Keratinocyte (primary cell): ENCODE measurements around the gene DBNDD2. TPM values are rescaled to one million over a fixed set of nuclear protein-coding genes. Genes with fewer than 3 reads are reported as not detected.

Experiments used
- DNase-seq: peaks from one replicate; pipeline ENCODE4 v3.0.0-alpha.2; 2011; ENCODE audit warnings: low read depth, missing footprints, low spot score
- FAIRE-seq: peaks from 2 replicates; lab custom pipeline; 2011; peaks lifted over from hg19 to GRCh38; lab: Jason Lieb, UNC
- H2AFZ ChIP-seq: 2 replicates; pipeline ENCODE4 v1.6.0; 2012; ENCODE audit warnings: low read length, control low read depth, inconsistent platforms; ENCODE audit not compliant: control insufficient read depth
- H3K27ac ChIP-seq: 2 replicates; pipeline ENCODE4 v1.5.1; 2011; ENCODE audit warnings: low read length; ENCODE audit not compliant: control insufficient read depth, insufficient read depth
- H3K27me3 ChIP-seq: 3 replicates; pipeline ENCODE4 v1.6.0; 2011; ENCODE audit warnings: low read length; ENCODE audit not compliant: control insufficient read depth, insufficient read depth; ENCODE audit errors: extremely low read depth
- H3K36me3 ChIP-seq, 2 experiments: 2 replicates in 1 of 2; 3 replicates in 1 of 2; pipeline ENCODE4 v1.5.1; 2011; ENCODE audit warnings: low read length in 2 of 2, mild to moderate bottlenecking in 1 of 2; ENCODE audit not compliant: control insufficient read depth in 2 of 2, insufficient read depth in 2 of 2; ENCODE audit errors: extremely low read depth in 1 of 2
- H3K4me1 ChIP-seq: 3 replicates; pipeline ENCODE4 v1.5.1; 2011; ENCODE audit warnings: low read length; ENCODE audit not compliant: control insufficient read depth, insufficient read depth; ENCODE audit errors: extremely low read depth
- H3K4me2 ChIP-seq: 3 replicates; pipeline ENCODE4 v1.6.0; 2011; ENCODE audit warnings: low read depth, low read length; ENCODE audit not compliant: control insufficient read depth, insufficient read depth; ENCODE audit errors: extremely low read depth
- H3K4me3 ChIP-seq, 3 experiments: fragments of 200-600 bp in 1 of 3; sonication (generic) in 1 of 3; 2 replicates in 2 of 3; 3 replicates in 1 of 3; pipeline ENCODE4 v1.5.1; 2011 to 2016; ENCODE audit warnings: low read length in 3 of 3, mild to moderate bottlenecking in 3 of 3, control low read depth in 2 of 3, inconsistent platforms in 1 of 3, low read depth in 1 of 3, mixed read lengths in 1 of 3, mixed run types in 1 of 3, moderate library complexity in 1 of 3; ENCODE audit not compliant: control insufficient read depth in 2 of 3, insufficient read depth in 2 of 3; ENCODE audit errors: extremely low read depth in 1 of 3
- H3K79me2 ChIP-seq: 2 replicates; pipeline ENCODE4 v1.6.0; 2012; ENCODE audit warnings: low read length; ENCODE audit not compliant: control insufficient read depth, insufficient read depth
- H3K9ac ChIP-seq: 3 replicates; pipeline ENCODE4 v1.6.0; 2011; ENCODE audit warnings: low read length; ENCODE audit not compliant: control insufficient read depth, insufficient read depth; ENCODE audit errors: extremely low read depth
- H3K9me1 ChIP-seq: 3 replicates; pipeline ENCODE4 v1.6.0; 2011; ENCODE audit warnings: low read length; ENCODE audit not compliant: control insufficient read depth, insufficient read depth; ENCODE audit errors: extremely low read depth
- H3K9me3 ChIP-seq: 2 replicates; pipeline ENCODE4 v1.5.1; 2012; ENCODE audit warnings: low read depth, low read length; ENCODE audit not compliant: control insufficient read depth
- H4K20me1 ChIP-seq: 3 replicates; pipeline ENCODE4 v1.6.0; 2011; ENCODE audit warnings: low read length; ENCODE audit not compliant: control insufficient read depth, insufficient read depth; ENCODE audit errors: extremely low read depth
- EZH2 ChIP-seq: IDR thresholded peaks from one replicate; pipeline ENCODE4 v1.6.1; 2012; ENCODE audit warnings: inconsistent platforms, mild to moderate bottlenecking, low read length, moderate library complexity
- dilution Hi-C: fragments of 300-500 bp; cut with MboI; formaldehyde crosslinking; loops from one replicate; pipeline ENCODE4 v1.7.0; 2020; ENCODE audit warnings: low sequenced_read_pairs; ENCODE audit not compliant: extremely low pct_ligation_motif_present
- polyA plus RNA-seq, 5 experiments: library from polyadenylated mRNA; depleted of rRNA in 3 of 5; stranded (reverse) in 3 of 5; stranded (forward) in 1 of 5; unstranded in 1 of 5; fragments of >200 nt; gene quantifications; 1 replicate in 1 of 5; 2 replicates in 3 of 5; 3 replicates in 1 of 5; pipeline versions ENCODE4 v1.2.1 to v1.2.3, GENCODE V29; 2011 to 2012; ENCODE audit warnings: missing spikeins in 2 of 5, low read depth in 1 of 5, low replicate concordance in 1 of 5
- TF ChIP-seq, protein P1 (sequence below), 3 experiments: IDR thresholded peaks in 1 of 3; conservative IDR thresholded peaks in 1 of 3; optimal IDR thresholded peaks in 1 of 3; 2 replicates in 2 of 3; 3 replicates in 1 of 3; pipeline versions ENCODE3 to v1.5.1; 2011; ENCODE audit warnings: low read length in 3 of 3, mild to moderate bottlenecking in 3 of 3, moderate library complexity in 2 of 3, control low read depth in 1 of 3, inconsistent platforms in 1 of 3; ENCODE audit not compliant: insufficient read depth in 2 of 3; ENCODE audit errors: extremely low read depth in 1 of 3

Gene DBNDD2
- polyA plus RNA-seq, 1 donor (not counting 4 experiments of a cell fraction or from before 2014, with no cell fraction given), result 37.4 TPM

DNA sequence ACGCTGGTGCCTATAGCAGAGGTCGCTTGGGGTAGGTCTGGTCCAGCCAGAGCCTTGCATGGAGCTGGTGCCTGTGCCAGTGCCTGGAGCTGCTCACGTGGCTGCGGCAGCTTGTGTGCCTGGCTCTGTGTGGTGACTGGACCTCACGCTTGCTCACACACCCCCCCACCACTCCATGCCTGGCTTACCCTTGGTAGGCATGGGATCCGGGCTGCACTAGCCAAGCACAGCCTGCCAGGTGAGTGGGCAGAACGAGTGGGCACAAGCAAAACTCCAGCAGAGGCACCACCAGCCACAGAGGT, 13.0 kb upstream of the DBNDD2 start:
- no peaks in the 10 kb centered on the region for H3K4me1 ChIP-seq

DNA sequence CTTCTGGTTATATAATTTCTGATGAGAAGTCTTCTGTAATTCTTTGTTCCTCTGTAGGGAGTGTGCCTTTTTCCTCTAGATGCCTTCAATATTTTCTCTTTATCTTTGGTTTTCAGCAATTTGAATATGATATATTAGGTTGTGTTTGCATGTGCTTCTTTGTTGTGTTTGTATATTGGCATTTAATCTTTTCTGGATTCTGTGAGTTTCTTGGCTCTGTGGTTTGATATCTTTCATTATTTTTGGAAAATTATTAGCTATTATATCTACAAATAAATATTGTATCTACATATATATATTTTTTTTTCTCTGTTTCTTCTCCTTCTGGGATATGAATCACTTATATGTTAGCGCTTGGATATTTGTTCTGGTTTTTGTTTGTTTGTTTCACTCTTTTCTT, 9.1 kb upstream of the DBNDD2 start:
- dilution Hi-C loops, result no loop called here
- DNase-seq (no peak), FAIRE-seq (no peak)
- Histone ChIP-seq H3K4me3 (no peak overlapping the region), H3K4me2 (no peak overlapping the region), H3K27ac (no peak overlapping the region), H2AFZ (no peak overlapping the region), H3K9me3 (peaks cover 7% of the 10 kb centered on the region), H3K4me1 (no peaks in the 10 kb centered on the region), H4K20me1 (no peaks in the 10 kb centered on the region), H3K27me3 (no peaks in the 10 kb centered on the region), H3K79me2 (no peaks in the 10 kb centered on the region), H3K9ac (no peak overlapping the region), H3K36me3 (no peaks in the 10 kb centered on the region), H3K9me1 (no peaks in the 10 kb centered on the region)
- TF ChIP-seq, protein P1, sequence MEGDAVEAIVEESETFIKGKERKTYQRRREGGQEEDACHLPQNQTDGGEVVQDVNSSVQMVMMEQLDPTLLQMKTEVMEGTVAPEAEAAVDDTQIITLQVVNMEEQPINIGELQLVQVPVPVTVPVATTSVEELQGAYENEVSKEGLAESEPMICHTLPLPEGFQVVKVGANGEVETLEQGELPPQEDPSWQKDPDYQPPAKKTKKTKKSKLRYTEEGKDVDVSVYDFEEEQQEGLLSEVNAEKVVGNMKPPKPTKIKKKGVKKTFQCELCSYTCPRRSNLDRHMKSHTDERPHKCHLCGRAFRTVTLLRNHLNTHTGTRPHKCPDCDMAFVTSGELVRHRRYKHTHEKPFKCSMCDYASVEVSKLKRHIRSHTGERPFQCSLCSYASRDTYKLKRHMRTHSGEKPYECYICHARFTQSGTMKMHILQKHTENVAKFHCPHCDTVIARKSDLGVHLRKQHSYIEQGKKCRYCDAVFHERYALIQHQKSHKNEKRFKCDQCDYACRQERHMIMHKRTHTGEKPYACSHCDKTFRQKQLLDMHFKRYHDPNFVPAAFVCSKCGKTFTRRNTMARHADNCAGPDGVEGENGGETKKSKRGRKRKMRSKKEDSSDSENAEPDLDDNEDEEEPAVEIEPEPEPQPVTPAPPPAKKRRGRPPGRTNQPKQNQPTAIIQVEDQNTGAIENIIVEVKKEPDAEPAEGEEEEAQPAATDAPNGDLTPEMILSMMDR (optimal IDR thresholded peaks at IDR 0.05 in 1 of 3, IDR thresholded peaks at IDR 0.05 in 1 of 3, conservative IDR thresholded peaks at IDR 0.05 in 1 of 3; ENCODE audit: extremely low read depth in 1 of 3, insufficient read depth in 2 of 3, low read length in 3 of 3), result no peak
- no peak for TF ChIP-seq EZH2

More for the DNA sequence above, 13.0 kb upstream of the DBNDD2 start:
- Histone ChIP-seq H3K9ac (no peak overlapping the region), H3K27me3 (no peaks in the 10 kb centered on the region), H3K36me3 (no peaks in the 10 kb centered on the region), H4K20me1 (no peaks in the 10 kb centered on the region), H3K4me2 (no peak overlapping the region), H2AFZ (no peak overlapping the region), H3K9me1 (no peaks in the 10 kb centered on the region), H3K79me2 (no peaks in the 10 kb centered on the region), H3K27ac (no peak overlapping the region), H3K4me3 (no peak overlapping the region), H3K9me3 (no peaks in the 10 kb centered on the region)
- dilution Hi-C loops, result no loop called here
- FAIRE-seq (no peak), DNase-seq (no peak)
- TF ChIP-seq, protein P1 (optimal IDR thresholded peaks at IDR 0.05 in 1 of 3, IDR thresholded peaks at IDR 0.05 in 1 of 3, conservative IDR thresholded peaks at IDR 0.05 in 1 of 3; ENCODE audit: extremely low read depth in 1 of 3, insufficient read depth in 2 of 3, low read length in 3 of 3), result no peak
- no peak for TF ChIP-seq EZH2
